GM21528 (cell line): ENCODE measurements around the gene RAP1GAP2.
"Not testable (repeated sequence)": the region's sequence is repeated elsewhere in the genome, so short reads cannot be mapped to it uniquely, and the experiment has no call there.

Experiments
- ATAC-seq: cut with Tn5 transposase; IDR thresholded peaks from one replicate; pipeline ENCODE4 v1.9.1; 2021; ENCODE audit warnings: mild to moderate bottlenecking, moderate library complexity; ENCODE audit not compliant: unreplicated experiment, low FRiP score

RAP1GAP2 gene

GRCh38 chr17:2878751-2879254 lies 82.6 kb downstream of the RAP1GAP2 start:
- ATAC-seq: no peak

- ATAC-seq: no peak
Measured at GRCh38 chr17:2880050-2880449, 83.8 kb downstream of the RAP1GAP2 start.

- ATAC-seq: no peak
Measured at GRCh38 chr17:2881295-2881694, 85.1 kb downstream of the RAP1GAP2 start.

DNA sequence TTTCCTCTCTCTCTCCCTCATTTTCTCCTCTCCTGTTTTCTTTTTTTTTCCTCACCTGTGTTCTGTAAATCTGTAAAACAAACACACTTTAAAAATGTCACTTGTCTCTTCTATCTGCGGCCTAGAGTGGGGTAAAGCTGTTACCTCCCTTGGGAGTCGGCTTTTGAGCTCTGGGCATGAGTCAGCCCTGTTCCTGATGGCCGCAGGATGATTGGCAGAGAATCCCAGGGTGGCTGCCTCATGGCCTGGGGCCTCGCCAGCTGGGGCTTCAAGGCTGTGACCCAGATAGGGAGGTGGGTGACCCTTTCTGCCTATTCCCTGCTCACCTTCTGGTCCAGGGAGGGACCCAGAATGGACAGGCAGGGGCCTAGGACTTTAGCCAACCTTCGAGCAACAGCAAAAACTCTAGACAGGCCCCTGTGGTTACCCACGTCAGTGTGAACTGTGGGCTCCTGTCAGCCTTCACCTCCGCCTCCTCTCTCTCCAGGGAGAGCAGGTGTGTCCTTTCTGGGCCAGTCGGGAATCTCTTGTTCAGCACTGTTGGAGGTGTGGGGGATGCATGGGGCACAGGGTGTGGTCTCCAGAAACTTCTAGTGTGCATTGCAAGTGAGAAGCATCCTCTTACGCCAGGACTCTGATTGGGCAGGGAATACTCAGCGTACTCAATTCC lies 87.4 kb downstream of the RAP1GAP2 start:
- ATAC-seq: no peak

DNA sequence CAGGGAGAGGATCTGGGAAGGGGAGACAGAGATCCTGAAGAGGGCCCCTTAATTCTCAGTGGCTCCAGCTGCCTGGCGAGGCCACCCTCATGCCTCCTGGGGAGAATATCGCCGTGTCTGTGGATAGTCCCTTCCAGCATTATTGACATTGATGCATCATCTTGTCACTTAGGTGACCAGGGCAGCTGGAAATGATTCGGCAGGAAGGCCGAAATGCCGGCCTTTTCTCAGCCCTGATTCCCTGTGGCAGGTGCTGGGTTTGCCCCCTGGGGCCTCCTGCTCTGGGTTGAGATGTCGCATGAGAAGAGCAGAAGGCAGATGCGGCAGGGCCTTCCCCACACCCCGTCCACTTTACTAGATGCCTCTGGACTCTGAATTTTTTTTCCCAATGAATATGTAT lies 89.5 kb downstream of the RAP1GAP2 start:
- no peak for ATAC-seq

GRCh38 chr17:2888326-2888725 lies 92.1 kb downstream of the RAP1GAP2 start:
- ATAC-seq: no peak

DNA sequence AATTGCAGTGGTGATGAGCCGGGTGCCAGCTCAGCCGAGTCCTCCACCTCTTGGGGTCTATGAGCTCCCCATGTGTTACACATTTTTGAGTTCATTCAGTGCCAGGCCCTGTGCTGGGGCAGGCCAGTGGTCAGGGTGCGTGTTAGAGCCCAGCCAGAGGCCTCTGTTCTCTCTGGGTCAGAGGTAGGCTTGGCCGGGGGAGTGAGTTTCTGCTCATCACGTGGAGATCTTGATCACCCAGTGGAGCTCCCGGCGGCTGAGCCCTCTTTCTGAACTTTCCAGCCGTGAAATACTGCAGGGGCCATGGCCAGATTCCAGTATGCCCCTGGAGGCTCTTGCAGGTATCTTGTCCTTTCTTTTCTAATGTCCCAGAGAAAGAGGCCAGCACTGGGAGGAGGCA lies 93.0 kb downstream of the RAP1GAP2 start:
- no peak for ATAC-seq

- ATAC-seq: not testable (repeated sequence)
Measured at GRCh38 chr17:2890778-2891177, 94.5 kb downstream of the RAP1GAP2 start.

DNA sequence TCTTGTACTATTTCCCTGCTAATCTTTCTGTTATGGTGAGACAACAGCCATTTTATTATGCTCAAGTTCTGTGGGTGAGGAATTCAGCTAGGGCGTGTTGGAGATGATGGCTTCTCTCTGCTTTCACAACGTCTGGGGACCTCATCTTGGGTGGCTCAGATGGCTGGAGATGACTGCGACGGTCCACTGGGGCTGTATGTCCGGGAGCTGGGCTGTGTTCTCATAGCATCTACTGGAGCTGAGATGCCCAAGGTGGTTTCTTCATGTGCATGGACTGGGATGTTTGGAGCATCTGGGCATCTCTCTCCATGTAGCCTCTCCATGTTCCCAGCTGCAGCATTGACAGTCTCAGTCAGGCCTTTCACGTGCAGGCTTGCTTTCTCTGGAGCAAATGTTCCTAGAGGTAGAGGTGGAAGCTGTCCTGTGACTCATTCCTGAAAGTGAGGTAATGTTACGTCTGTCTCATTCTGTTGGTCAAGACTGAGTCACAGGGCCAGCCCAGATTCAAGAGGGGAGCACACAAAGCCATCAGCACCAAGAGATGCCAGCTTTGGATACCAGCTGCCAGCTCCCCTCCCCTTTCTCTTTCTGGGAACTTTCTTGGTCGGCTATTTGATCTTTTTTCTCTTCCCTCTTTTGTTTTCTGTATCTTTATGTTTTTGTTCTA lies 96.2 kb downstream of the RAP1GAP2 start:
- no peak for ATAC-seq

DNA sequence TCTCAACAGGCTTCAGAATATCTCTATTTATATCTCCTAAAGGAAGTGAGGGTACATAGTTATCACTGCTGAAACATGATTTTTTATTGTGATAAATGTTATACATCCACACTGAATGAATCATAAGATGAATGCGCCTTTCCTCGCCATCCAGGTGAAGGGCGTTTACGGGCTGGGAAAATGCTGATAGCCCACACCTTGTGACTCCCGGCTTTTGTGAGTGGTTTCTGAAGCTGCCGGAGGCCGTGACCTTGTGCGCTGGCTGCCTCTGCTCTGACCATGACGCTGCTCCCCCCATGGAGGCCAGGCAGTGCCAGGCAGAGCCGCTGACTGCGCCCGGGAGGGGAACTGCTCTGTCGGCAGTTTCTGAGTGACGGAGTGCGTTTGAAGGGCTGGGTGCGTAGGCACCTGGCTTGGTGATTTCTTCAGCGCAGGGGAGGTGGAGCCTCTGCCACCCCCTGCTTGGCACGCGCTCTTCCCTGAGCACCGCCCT lies 97.2 kb downstream of the RAP1GAP2 start:
- no peak for ATAC-seq

DNA sequence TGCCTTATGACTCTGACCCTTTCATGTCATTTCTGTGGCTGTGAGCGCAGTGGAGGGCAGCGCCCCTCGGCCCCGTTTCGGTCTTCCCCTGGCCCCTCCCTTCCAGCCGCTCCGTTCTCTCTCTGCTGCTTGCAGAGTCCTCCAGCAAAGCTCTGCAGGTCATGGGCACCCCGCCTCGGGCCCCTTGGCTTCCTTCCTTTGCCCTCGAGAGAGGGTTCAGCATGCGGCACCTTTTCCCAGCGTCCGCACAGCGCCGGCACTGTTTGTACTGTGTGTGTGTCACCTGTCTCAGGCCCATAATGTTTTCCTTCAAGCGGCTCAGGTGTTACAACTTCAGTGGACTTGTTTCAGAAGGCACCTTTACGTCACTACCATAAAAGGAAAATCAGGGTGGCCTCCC lies 98.5 kb downstream of the RAP1GAP2 start:
- no peak for ATAC-seq

DNA sequence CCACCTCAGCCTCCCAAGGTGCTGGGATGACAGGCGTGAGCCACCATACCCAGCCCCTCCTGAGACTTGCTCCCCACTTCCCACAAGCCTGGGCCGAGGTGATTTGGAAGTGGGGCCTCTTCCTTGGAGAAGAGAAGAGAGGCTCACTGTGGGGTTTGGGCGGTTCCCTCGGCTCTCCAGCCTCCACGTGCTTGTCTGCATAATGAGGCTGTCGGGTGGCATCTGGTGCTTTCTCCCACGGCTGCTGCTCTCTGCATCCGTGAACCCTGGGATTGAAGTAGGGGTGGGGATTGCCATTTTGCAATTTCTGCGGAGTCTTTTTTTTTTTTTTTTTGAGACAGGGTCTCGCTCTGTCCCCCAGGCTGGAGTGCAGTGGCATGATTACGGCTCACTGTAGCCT lies 101.4 kb downstream of the RAP1GAP2 start:
- ATAC-seq: no peak

- no peak for ATAC-seq
Measured at GRCh38 chr17:2898255-2898926, 102.2 kb downstream of the RAP1GAP2 start.

DNA sequence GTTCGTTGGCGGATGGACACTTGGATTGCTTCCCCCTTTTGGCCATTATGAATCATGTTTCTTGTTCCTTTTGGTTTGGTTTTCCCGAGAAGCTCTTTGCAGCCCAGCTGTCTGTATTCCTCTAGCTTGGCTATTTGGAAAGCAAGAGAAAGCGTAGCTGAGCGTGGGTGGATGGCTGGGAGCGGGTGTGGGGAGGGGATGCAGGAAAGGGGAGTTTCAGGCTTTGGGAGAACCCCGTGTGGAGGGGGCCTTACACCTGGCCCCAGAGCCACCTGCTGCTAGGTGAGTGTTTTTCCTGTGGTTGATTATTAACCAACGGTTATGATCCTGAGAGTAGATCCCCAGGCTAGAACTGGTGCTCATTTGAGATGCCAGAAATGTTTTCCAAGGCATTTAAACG lies 103.7 kb downstream of the RAP1GAP2 start:
- no peak for ATAC-seq

- ATAC-seq: no peak
Measured at GRCh38 chr17:2900842-2901241, 104.6 kb downstream of the RAP1GAP2 start.

DNA sequence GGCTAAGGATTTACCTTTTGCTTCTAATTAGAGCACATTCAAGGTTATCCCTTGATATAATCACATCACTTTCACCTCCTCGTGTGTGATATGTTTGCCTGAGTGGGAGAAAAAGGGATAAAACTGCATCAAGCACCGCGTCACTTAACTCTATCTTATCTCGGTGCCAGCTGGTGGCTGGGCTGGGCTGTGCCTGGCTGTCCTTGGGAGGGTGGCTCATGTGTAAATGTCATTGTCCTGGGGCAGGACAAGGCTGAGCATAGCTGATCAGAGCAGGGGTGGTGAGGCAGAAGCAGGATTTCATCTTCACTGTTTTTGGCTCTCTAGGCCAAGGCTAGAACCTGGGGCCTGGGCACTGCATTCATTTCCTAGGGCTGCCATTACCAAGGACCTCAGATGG lies 105.3 kb downstream of the RAP1GAP2 start:
- no peak for ATAC-seq

DNA sequence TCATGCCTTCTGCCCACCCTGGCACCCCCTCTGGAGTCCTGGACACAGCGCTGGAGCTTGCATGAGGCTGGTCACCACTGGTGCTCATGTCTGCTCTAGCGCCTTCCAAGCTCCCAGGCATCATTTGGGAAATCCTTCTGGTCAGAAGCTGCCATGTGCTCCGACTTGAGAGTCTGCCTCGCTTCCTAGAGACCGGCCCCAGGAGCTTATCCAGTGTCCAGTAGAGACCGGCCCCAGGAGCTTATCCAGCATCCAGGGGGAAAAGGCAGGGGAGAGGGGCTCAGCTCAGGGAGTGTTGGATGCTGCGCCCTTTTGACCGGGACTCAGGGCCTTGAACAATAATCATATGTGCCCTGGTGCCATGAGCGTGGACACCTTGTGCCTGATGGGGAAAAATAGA lies 106.3 kb downstream of the RAP1GAP2 start:
- no peak for ATAC-seq

GRCh38 chr17:2903193-2903974 lies 107.1 kb downstream of the RAP1GAP2 start:
- no peak for ATAC-seq

- ATAC-seq: no peak
Measured at GRCh38 chr17:2904135-2904534, 107.9 kb downstream of the RAP1GAP2 start.

- ATAC-seq: no peak
Measured at GRCh38 chr17:2905269-2905668, 109.0 kb downstream of the RAP1GAP2 start.
